H9 (cell line): ENCODE data around the gene TRPM2. TPM values are rescaled to one million over a fixed set of nuclear protein-coding genes. Genes with fewer than 3 reads are reported as not detected.
A peak's percentile ranks its signal among the peaks of the same experiment; 100 is the strongest.

Experiments
- DNase-seq: peaks from one replicate; pipeline ENCODE4 v3.0.0-alpha.2; 2017
- H2AFZ ChIP-seq: one replicate; pipeline ENCODE4 v1.6.1; 2013; ENCODE audit warnings: mild to moderate bottlenecking, low read length, control low read depth, moderate library complexity
- H2AK5ac ChIP-seq: 2 replicates; pipeline ENCODE4 v1.6.1; 2013; ENCODE audit warnings: low read length, control low read depth, mixed read lengths; ENCODE audit not compliant: insufficient read length
- H2BK120ac ChIP-seq: one replicate; pipeline ENCODE4 v1.6.1; 2013; ENCODE audit warnings: low read depth, mild to moderate bottlenecking, low read length, control low read depth, inconsistent platforms; ENCODE audit not compliant: poor library complexity, severe bottlenecking
- H2BK12ac ChIP-seq: 2 replicates; pipeline ENCODE4 v1.6.1; 2013; ENCODE audit warnings: low read length, control low read depth, mixed read lengths, low read depth; ENCODE audit not compliant: insufficient read length
- H2BK15ac ChIP-seq: 2 replicates; pipeline ENCODE4 v1.6.1; 2013; ENCODE audit warnings: low read depth, low read length, control low read depth
- H2BK20ac ChIP-seq: one replicate; pipeline ENCODE4 v1.6.1; 2013; ENCODE audit warnings: low read depth, mild to moderate bottlenecking, low read length, control low read depth, inconsistent platforms; ENCODE audit not compliant: poor library complexity, severe bottlenecking
- H2BK5ac ChIP-seq: 2 replicates; pipeline ENCODE4 v1.6.1; 2013; ENCODE audit warnings: low read length, control low read depth, mixed read lengths; ENCODE audit not compliant: insufficient read length
- H3K14ac ChIP-seq: 2 replicates; pipeline ENCODE4 v1.6.1; 2013; ENCODE audit warnings: low read length, control low read depth; ENCODE audit not compliant: insufficient read depth
- H3K18ac ChIP-seq: 2 replicates; pipeline ENCODE4 v1.6.1; 2013; ENCODE audit warnings: low read depth, mild to moderate bottlenecking, mixed read lengths, low read length, control low read depth; ENCODE audit not compliant: insufficient read length
- H3K23ac ChIP-seq: 2 replicates; pipeline ENCODE4 v1.6.1; 2013; ENCODE audit warnings: low read length, control low read depth, mixed read lengths, low read depth; ENCODE audit not compliant: insufficient read length
- H3K23me2 ChIP-seq: 2 replicates; pipeline ENCODE4 v1.6.1; 2013; ENCODE audit warnings: low read depth, mild to moderate bottlenecking, mixed read lengths, low read length, control low read depth; ENCODE audit not compliant: insufficient read length, poor library complexity, severe bottlenecking
- H3K27ac ChIP-seq: 2 replicates; pipeline ENCODE4 v1.5.1; 2013; ENCODE audit warnings: low read length, control low read depth, mixed read lengths, low read depth; ENCODE audit not compliant: insufficient read length
- H3K27me3 ChIP-seq: 2 replicates; pipeline ENCODE4 v1.6.1; 2013; ENCODE audit warnings: low read length, control low read depth, inconsistent platforms; ENCODE audit not compliant: insufficient read depth
- H3K4ac ChIP-seq: 2 replicates; pipeline ENCODE4 v1.6.1; 2013; ENCODE audit warnings: low read depth, mild to moderate bottlenecking, control low read depth, inconsistent platforms, low read length, moderate library complexity
- H3K4me1 ChIP-seq: 2 replicates; pipeline ENCODE4 v1.6.1; 2013; ENCODE audit warnings: low read length, control low read depth, inconsistent platforms; ENCODE audit not compliant: insufficient read depth
- H3K4me2 ChIP-seq: 2 replicates; pipeline ENCODE4 v1.6.1; 2013; ENCODE audit warnings: low read length, control low read depth, mixed read lengths; ENCODE audit not compliant: insufficient read length, insufficient read depth
- H3K56ac ChIP-seq: 2 replicates; pipeline ENCODE4 v1.6.1; 2013; ENCODE audit warnings: low read depth, mild to moderate bottlenecking, mixed read lengths, low read length, control low read depth; ENCODE audit not compliant: insufficient read length
- H3K79me1 ChIP-seq: 2 replicates; pipeline ENCODE4 v1.6.1; 2013; ENCODE audit warnings: low read depth, mild to moderate bottlenecking, moderate library complexity, low read length, control low read depth, inconsistent platforms; ENCODE audit not compliant: insufficient read depth, poor library complexity, severe bottlenecking
- H3K79me2 ChIP-seq: 2 replicates; pipeline ENCODE4 v1.6.1; 2013; ENCODE audit warnings: low read length, control low read depth, inconsistent platforms; ENCODE audit not compliant: insufficient read depth
- H3K9ac ChIP-seq: 2 replicates; pipeline ENCODE4 v1.6.1; 2013; ENCODE audit warnings: low read length, control low read depth, mixed read lengths; ENCODE audit not compliant: insufficient read length; ENCODE audit errors: extremely low read depth
- H3K9me3 ChIP-seq: one replicate; pipeline ENCODE4 v1.6.1; 2013; ENCODE audit warnings: low read depth, low read length, inconsistent platforms; ENCODE audit not compliant: control insufficient read depth
- H3T11ph ChIP-seq: one replicate; pipeline ENCODE4 v1.6.1; 2013; ENCODE audit warnings: mild to moderate bottlenecking, low read length, control low read depth, inconsistent platforms
- H4K20me1 ChIP-seq: one replicate; pipeline ENCODE4 v1.6.1; 2013; ENCODE audit not compliant: control insufficient read depth, insufficient read length, insufficient read depth
- H4K5ac ChIP-seq: 2 replicates; pipeline ENCODE4 v1.6.1; 2013; ENCODE audit warnings: low read depth, mild to moderate bottlenecking, mixed read lengths, low read length, control low read depth; ENCODE audit not compliant: insufficient read length
- H4K8ac ChIP-seq: replicated peaks from 2 replicates; pipeline ENCODE4 v1.6.1; 2013; ENCODE audit warnings: low read length, control low read depth, mixed read lengths, low read depth; ENCODE audit not compliant: insufficient read length
- H4K91ac ChIP-seq: 2 replicates; pipeline ENCODE4 v1.6.1; 2013; ENCODE audit warnings: low read depth, mild to moderate bottlenecking, moderate library complexity, mixed read lengths, low read length, control low read depth; ENCODE audit not compliant: insufficient read length
- H3K27ac Mint-ChIP-seq, 3 experiments: 2 replicates in 2 of 3; 3 replicates in 1 of 3; pipeline ENCODE4 v1.8.0; 2020 to 2021; ENCODE audit warnings: mixed read lengths in 3 of 3, mild to moderate bottlenecking in 1 of 3, moderate library complexity in 1 of 3
- H3K27me3 Mint-ChIP-seq: 2 replicates; pipeline ENCODE4 v1.8.0; 2021; ENCODE audit warnings: low read depth, mild to moderate bottlenecking, moderate library complexity, mixed read lengths
- H3K36me3 Mint-ChIP-seq, 3 experiments: 2 replicates in 2 of 3; 3 replicates in 1 of 3; pipeline ENCODE4 v1.8.0; 2020 to 2021; ENCODE audit warnings: low read depth in 3 of 3, mixed read lengths in 3 of 3; ENCODE audit not compliant: insufficient read depth in 1 of 3
- H3K4me1 Mint-ChIP-seq, 2 experiments: 2 replicates each; pipeline ENCODE4 v1.8.0; 2020; ENCODE audit warnings: mixed read lengths in 2 of 2
- H3K4me3 Mint-ChIP-seq, 2 experiments: 2 replicates in 1 of 2; 3 replicates in 1 of 2; pipeline ENCODE4 v1.8.0; 2020 to 2021; ENCODE audit warnings: mild to moderate bottlenecking in 2 of 2, mixed read lengths in 2 of 2, moderate library complexity in 1 of 2
- H3K9me3 Mint-ChIP-seq, 2 experiments: 2 replicates in 1 of 2; 3 replicates in 1 of 2; pipeline ENCODE4 v1.8.0; 2020; ENCODE audit warnings: mild to moderate bottlenecking in 2 of 2, mixed read lengths in 2 of 2, moderate library complexity in 1 of 2
- CTCF ChIP-seq: fragments of 200-600 bp; sonication (generic); conservative IDR thresholded peaks from 3 replicates; pipeline ENCODE4 v1.8.0; 2021; ENCODE audit warnings: antibody characterized with exemption, mild to moderate bottlenecking
- WGBS: extraction: QIAGEN DNeasy Blood & Tissue Kit; methylation state at CpG from one replicate; pipeline ENCODE4 v1.1.7; 2013; ENCODE audit warnings: missing lambda C conversion rate, low lambda C conversion rate, mixed read lengths; ENCODE audit not compliant: insufficient read length; ENCODE audit errors: extremely low coverage; 5-methylcytosine and 5-hydroxymethylcytosine counted together
- total RNA-seq: library from RNA; stranded (reverse); gene quantifications from 2 replicates; pipeline ENCODE4 v1.2.1, GENCODE V29; 2021

Gene TRPM2
- total RNA-seq, 1 experiment from 2014 or later, result 0.68 TPM

- Histone ChIP-seq H3K56ac (no peak overlapping the region), H3K27me3 (no peaks in the 10 kb centered on the region), H3K9ac (peak overlapping the region; percentile 23), H4K5ac (no peak overlapping the region), H2BK120ac (no peak overlapping the region), H3K23ac (no peak overlapping the region), H3K4me1 (no peaks in the 10 kb centered on the region; the same call in 1 of the 2 replicates), H3K79me2 (peaks cover 7% of the 10 kb centered on the region; the same call in 1 of the 2 replicates), H2BK12ac (no peak overlapping the region), H2BK20ac (no peak overlapping the region), H3K9me3 (no peaks in the 10 kb centered on the region), H4K20me1 (no peaks in the 10 kb centered on the region), H2AK5ac (no peak overlapping the region), H2BK15ac (no peak overlapping the region), H3K4me2 (peak overlapping the region; percentile 86), H3K4ac (no peak overlapping the region), H3T11ph (no peak overlapping the region), H3K14ac (no peak overlapping the region; the same call in 1 of the 2 replicates), H3K18ac (no peak overlapping the region), H4K91ac (no peak overlapping the region), H2AFZ (no peak overlapping the region), H3K79me1 (peaks cover 3% of the 10 kb centered on the region), H4K8ac (no peak overlapping the region), H3K27ac (no peak overlapping the region), H2BK5ac (no peak overlapping the region), H3K23me2 (peaks cover 3% of the 10 kb centered on the region)
- Mint-ChIP-seq H3K9me3 (peaks cover 7% of the 10 kb centered on the region in 2 experiments; a peak in 3 of 5 replicates), H3K4me3 (peak overlapping the region; percentile 84 to 88), H3K27me3 (no peaks in the 10 kb centered on the region), H3K4me1 (peaks cover 18 to 31% of the 10 kb centered on the region in 2 experiments), H3K36me3 (peaks cover 11 to 16% (median 16%) of the 10 kb centered on the region in 3 experiments), H3K27ac (peak overlapping the region in 1 of 3 experiments; percentile 87; a peak in 1 of 7 replicates)
- DNase-seq, result no peak
- TF ChIP-seq CTCF, result no peak
- no CpG with 5 or more reads among the region's 16 CpGs for WGBS
These were observed 132.9 kb downstream of the TRPM2 start for GRCh38 chr21:44486302-44486701.
